Medulla oblongata (tissue), 1 donor: Measurements from ENCODE around the gene XRN1.
A peak's percentile ranks its signal among the peaks of the same experiment; 100 is the strongest.
"Not testable (repeated sequence)": the region's sequence is repeated elsewhere in the genome, so short reads cannot be mapped to it uniquely, and the experiment has no call there.

ENCODE experiments used
- DNase-seq: peaks from one replicate; pipeline ENCODE4 v3.0.0-alpha.2; 2015; ENCODE audit errors: extremely low spot score

The XRN1 gene

GRCh38 chr3:142337994-142338393 lies 109.8 kb downstream of the XRN1 start:
- DNase-seq = peak; percentile 30

GRCh38 chr3:142332390-142332789 lies 115.4 kb downstream of the XRN1 start:
- DNase-seq = no peak

GRCh38 chr3:142324275-142324953 lies 123.4 kb downstream of the XRN1 start:
- DNase-seq = not testable (repeated sequence)

GRCh38 chr3:142319912-142320311 lies 127.9 kb downstream of the XRN1 start:
- DNase-seq = no peak

GRCh38 chr3:142319094-142319493 lies 128.7 kb downstream of the XRN1 start:
- no peak for DNase-seq

GRCh38 chr3:142318331-142318730 lies 129.5 kb downstream of the XRN1 start:
- no peak for DNase-seq

GRCh38 chr3:142315978-142316388 lies 131.9 kb downstream of the XRN1 start:
- not testable (repeated sequence) for DNase-seq

- no peak for DNase-seq
Measured at GRCh38 chr3:142315083-142315482, 132.8 kb downstream of the XRN1 start.

- DNase-seq = no peak
Measured at GRCh38 chr3:142310439-142310838, 137.4 kb downstream of the XRN1 start.

GRCh38 chr3:142302847-142303246 lies 145.0 kb downstream of the XRN1 start:
- DNase-seq = not testable (repeated sequence)

- DNase-seq = no peak
Measured at GRCh38 chr3:142298626-142299025, 149.2 kb downstream of the XRN1 start.

GRCh38 chr3:142296507-142296906 lies 151.3 kb downstream of the XRN1 start:
- DNase-seq = no peak

GRCh38 chr3:142287866-142288638 lies 159.8 kb downstream of the XRN1 start:
- DNase-seq = no peak

- DNase-seq = no peak
Measured at GRCh38 chr3:142285083-142285517, 162.7 kb downstream of the XRN1 start.

GRCh38 chr3:142282503-142282902 lies 165.3 kb downstream of the XRN1 start:
- DNase-seq = no peak

GRCh38 chr3:142281474-142281873 lies 166.4 kb downstream of the XRN1 start:
- no peak for DNase-seq

- DNase-seq = peak; percentile 87
Measured at GRCh38 chr3:142279965-142280590, 167.8 kb downstream of the XRN1 start.

- no peak for DNase-seq
Measured at GRCh38 chr3:142278451-142278850, 169.4 kb downstream of the XRN1 start.

GRCh38 chr3:142276781-142277180 lies 171.1 kb downstream of the XRN1 start:
- no peak for DNase-seq

GRCh38 chr3:142275856-142276255 lies 172.0 kb downstream of the XRN1 start:
- no peak for DNase-seq

- DNase-seq = no peak
Measured at GRCh38 chr3:142274908-142275307, 172.9 kb downstream of the XRN1 start.

- DNase-seq = peak; percentile 83
Measured at GRCh38 chr3:142273501-142273900, 174.3 kb downstream of the XRN1 start.
